ENCODE measurements around the gene FBXO2. TPM values are rescaled to one million over a fixed set of nuclear protein-coding genes. Genes with fewer than 3 reads are reported as not detected.

The FBXO2 gene
- total and polyA plus RNA-seq, 9 of the 15 experiments (the other 6 are each of a cell fraction or from before 2014, with no cell fraction given): 0.04 to 1.9 (median 0.27) TPM

GRCh38 chr1:11681071-11681771 lies 27.0 kb upstream of the FBXO2 start, which contains the start of gene MAD2L2 (continued):
- TF ChIP-seq CHD7 (IDR thresholded peaks at IDR 0.05; ENCODE audit: low read depth, low read length): no peak
- no peak for TF ChIP-seq KDM1A (IDR thresholded peaks at IDR 0.05)
- 0 out of 2 replicates have a peak, but pooled peaks have one; percentile 39 for TF ChIP-seq CBFA2T2 (conservative IDR thresholded peaks at IDR 0.05)
- TF ChIP-seq RBM34 (IDR thresholded peaks at IDR 0.05; ENCODE audit: borderline replicate concordance, insufficient read depth, low read length): no peak
- TF ChIP-seq KDM2B (CRISPR knock-in tag; IDR thresholded peaks at IDR 0.05): no peak
- TF ChIP-seq ELK3 (CRISPR knock-in tag; IDR thresholded peaks at IDR 0.05): no peak
- no peak for TF ChIP-seq GATA2 (CRISPR knock-in tag; IDR thresholded peaks at IDR 0.05)
- no peak for TF ChIP-seq ZNF717 (CRISPR knock-in tag; IDR thresholded peaks at IDR 0.05)
- TF ChIP-seq ZNF165 (CRISPR knock-in tag; IDR thresholded peaks at IDR 0.05; ENCODE audit: borderline replicate concordance): no peak
- no peak for TF ChIP-seq ZNF583 (CRISPR knock-in tag; IDR thresholded peaks at IDR 0.05)
- TF ChIP-seq AFF4 (CRISPR knock-in tag; IDR thresholded peaks at IDR 0.05): peak; percentile 74
- TF ChIP-seq TEAD2 (tag; IDR thresholded peaks at IDR 0.05): no peak

Data from K562 (cell line).